Measurements from ENCODE around the gene CHST8. TPM values are rescaled to one million over a fixed set of nuclear protein-coding genes. Genes with fewer than 3 reads are reported as not detected.
A peak's percentile ranks its signal among the peaks of the same experiment; 100 is the strongest.

Gene CHST8
- polyA plus RNA-seq, 1 donor: 0.66 TPM

DNA sequence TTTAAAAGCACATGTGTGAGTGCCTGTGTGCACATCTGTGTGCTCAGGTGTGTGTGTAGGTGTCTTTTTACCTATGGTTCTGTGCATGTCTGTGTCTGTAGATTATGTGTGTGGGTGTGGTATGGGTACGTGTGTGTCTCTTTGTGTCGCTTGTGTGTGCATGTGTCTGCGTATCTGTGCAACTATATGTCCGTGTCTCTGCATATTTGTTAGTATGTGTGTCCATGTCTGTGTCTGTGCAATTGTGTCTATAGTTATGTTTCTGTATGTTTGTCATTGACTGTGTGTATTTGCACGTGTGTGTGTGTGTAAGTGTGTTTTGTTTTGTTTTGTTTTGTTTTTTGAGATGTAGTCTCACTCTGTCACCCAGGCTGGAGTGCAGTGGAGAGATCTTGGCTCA, 167.6 kb downstream of the CHST8 start:
- Histone ChIP-seq H3K36me3 (ENCODE audit: control insufficient read depth, insufficient read depth, low read length) (no peaks in the 10 kb centered on the region), H3K4me1 (ENCODE audit: control insufficient read depth, insufficient read depth, low read length) (no peaks in the 10 kb centered on the region), H3K9me3 (ENCODE audit: control insufficient read depth, low read depth, low read length) (no peaks in the 10 kb centered on the region), H3K4me3 (ENCODE audit: low read length) (no peak overlapping the region), H3K27ac (ENCODE audit: low read length) (no peak overlapping the region), H3K27me3 (ENCODE audit: control insufficient read depth, insufficient read depth, low read length) (peaks cover 8% of the 10 kb centered on the region)
- no CpG with 5 or more reads among the region's 5 CpGs for WGBS (ENCODE audit: insufficient coverage, low lambda C conversion rate)
- DNase-seq: no peak

DNA sequence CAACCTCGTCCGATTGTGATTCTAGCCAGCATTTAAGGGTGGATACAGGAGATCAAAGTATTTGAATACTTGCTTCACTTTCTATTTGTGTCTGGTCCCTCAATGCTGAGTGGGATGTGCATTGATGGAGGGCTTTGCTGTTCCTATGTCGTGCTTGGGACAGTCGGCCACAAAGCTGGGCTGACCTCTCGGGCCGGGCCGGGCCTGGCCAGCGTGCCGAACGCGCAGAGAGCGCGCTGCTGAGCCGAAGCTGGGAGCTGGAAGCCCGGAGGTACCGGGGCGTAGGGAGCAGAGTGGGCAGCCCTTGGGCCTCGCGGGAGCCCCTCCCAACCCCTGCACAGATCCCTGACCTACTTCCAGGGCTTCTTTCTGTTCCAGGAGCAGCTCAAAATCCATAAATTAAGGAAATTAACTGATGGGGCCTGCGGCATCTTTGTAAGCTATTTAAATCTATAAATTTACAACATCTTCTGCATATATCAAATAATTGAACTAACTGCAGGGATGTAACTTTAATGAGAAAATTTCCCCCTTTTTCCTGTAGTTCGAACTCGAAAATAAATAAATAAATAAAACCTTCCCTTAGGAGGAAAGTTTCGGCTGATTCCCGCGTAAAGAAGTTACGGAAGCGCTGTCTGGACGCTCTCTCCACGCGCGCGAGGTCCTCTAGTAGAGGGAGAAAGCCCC, 173.1 kb downstream of the CHST8 start:
- Histone ChIP-seq H3K4me3 (ENCODE audit: low read length) (peak overlapping the region; percentile 36), H3K27me3 (ENCODE audit: control insufficient read depth, insufficient read depth, low read length) (no peaks in the 10 kb centered on the region), H3K9me3 (ENCODE audit: control insufficient read depth, low read depth, low read length) (no peaks in the 10 kb centered on the region), H3K4me1 (ENCODE audit: control insufficient read depth, insufficient read depth, low read length) (peaks cover 11% of the 10 kb centered on the region), H3K27ac (ENCODE audit: low read length) (peak overlapping the region; percentile 80), H3K36me3 (ENCODE audit: control insufficient read depth, insufficient read depth, low read length) (peaks cover 6% of the 10 kb centered on the region)
- no peak for DNase-seq
- no CpG with 5 or more reads among the region's 32 CpGs for WGBS (ENCODE audit: insufficient coverage, low lambda C conversion rate)

DNA sequence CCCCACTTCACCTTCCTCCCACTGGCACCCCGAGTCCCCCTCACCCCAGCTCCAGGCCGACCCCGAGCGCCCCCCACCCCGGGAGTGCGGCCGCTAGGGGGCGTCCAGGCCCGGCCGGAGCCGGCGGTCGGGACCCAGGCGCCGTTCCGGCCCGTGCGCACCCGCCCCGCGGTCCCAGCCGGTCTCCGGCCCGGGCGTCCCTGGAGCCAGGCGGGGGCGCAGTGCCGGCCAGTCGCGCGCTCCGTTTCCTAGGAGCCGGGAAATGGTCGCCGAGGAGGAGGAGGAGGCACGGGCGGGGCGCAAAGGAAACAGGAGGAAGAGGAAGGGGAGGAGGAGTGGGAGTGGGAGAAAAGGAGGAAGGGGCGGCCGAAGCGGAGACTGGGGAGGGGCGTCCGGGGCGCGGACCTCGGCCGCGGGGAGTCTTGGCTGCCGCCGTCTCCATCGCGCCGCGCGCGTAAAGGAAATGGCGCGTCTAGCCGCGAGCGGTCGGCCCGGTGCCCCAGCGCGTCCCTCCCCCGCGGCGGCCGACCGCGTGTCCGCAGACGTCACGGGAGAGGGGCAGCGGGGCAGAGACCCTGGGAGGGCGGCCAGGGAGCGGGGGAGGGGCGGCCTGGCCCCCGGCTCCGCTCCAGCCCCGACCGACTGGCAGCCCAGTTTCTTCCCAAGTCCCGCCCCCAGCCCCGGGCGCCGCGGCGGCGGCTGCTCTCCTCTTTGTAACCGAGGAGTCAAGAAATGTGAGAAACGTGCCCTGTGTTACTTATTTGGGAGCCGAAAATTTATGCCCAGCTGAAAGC, 173.8 kb downstream of the CHST8 start:
- no CpG with 5 or more reads among the region's 92 CpGs for WGBS (ENCODE audit: insufficient coverage, low lambda C conversion rate)
- Histone ChIP-seq H3K9me3 (ENCODE audit: control insufficient read depth, low read depth, low read length) (no peaks in the 10 kb centered on the region), H3K4me3 (ENCODE audit: low read length) (peak overlapping the region; percentile 60), H3K27ac (ENCODE audit: low read length) (peak overlapping the region; percentile 80), H3K36me3 (ENCODE audit: control insufficient read depth, insufficient read depth, low read length) (peaks cover 10% of the 10 kb centered on the region), H3K4me1 (ENCODE audit: control insufficient read depth, insufficient read depth, low read length) (peaks cover 11% of the 10 kb centered on the region), H3K27me3 (ENCODE audit: control insufficient read depth, insufficient read depth, low read length) (no peaks in the 10 kb centered on the region)
- DNase-seq: peak in 1 of 2 donors; percentile 86

DNA sequence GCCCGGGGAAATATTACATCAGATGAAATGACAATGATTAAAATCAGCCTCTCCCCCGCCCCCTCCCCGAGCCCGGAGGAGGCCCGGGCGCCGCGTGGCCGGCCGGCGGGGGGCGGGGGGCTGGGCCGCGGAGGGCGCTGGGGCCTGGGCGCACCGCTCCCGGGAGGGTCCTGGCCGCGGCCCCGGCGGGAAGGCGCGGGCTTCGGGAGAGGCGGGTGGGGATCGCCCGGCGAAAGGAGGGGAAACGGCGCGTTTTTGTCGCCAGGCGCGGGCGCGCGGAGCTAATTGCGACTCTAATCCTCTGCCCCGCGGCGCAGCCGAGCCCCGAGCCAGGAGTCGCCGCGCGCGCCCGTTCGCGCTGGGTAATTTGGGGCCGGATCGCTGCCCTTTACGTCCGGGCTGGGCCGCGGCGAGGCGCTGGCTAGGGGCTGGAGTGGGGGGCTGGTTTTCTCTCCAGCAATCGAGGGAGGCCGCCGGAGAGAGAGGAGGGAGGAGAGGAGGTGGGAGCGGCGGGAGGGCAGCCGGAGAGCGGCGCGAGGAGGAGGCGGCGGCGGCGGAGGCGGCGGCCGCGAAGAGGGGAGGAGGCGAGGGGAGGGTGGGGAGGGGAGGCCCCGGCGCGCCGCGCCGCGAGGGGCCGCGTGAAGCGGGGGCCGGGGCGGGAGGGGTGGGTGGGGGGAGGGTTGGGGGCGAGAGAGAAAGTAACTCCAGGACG, 174.6 kb downstream of the CHST8 start, which contains the start of gene KCTD15:
TSS of gene KCTD15 (plus strand) at position 707 of the 712 bp plus-strand sequence. CDS start 3,585 bp downstream, outside the sequence.
- no CpG with 5 or more reads among the region's 92 CpGs for WGBS (ENCODE audit: insufficient coverage, low lambda C conversion rate)
- Histone ChIP-seq H3K4me3 (ENCODE audit: low read length) (peak within 1 kb of the TSS; percentile 83), H3K27ac (ENCODE audit: low read length) (peak within 1 kb of the TSS; percentile 86), H3K9me3 (ENCODE audit: control insufficient read depth, low read depth, low read length) (no peaks in the 10 kb centered on the region), H3K27me3 (ENCODE audit: control insufficient read depth, insufficient read depth, low read length) (no peaks in the 10 kb centered on the region), H3K4me1 (ENCODE audit: control insufficient read depth, insufficient read depth, low read length) (peaks cover 11% of the 10 kb centered on the region), H3K36me3 (ENCODE audit: control insufficient read depth, insufficient read depth, low read length) (peaks cover 17% of the 10 kb centered on the region)
- peak in 1 of 2 donors; percentile 81 for DNase-seq

DNA sequence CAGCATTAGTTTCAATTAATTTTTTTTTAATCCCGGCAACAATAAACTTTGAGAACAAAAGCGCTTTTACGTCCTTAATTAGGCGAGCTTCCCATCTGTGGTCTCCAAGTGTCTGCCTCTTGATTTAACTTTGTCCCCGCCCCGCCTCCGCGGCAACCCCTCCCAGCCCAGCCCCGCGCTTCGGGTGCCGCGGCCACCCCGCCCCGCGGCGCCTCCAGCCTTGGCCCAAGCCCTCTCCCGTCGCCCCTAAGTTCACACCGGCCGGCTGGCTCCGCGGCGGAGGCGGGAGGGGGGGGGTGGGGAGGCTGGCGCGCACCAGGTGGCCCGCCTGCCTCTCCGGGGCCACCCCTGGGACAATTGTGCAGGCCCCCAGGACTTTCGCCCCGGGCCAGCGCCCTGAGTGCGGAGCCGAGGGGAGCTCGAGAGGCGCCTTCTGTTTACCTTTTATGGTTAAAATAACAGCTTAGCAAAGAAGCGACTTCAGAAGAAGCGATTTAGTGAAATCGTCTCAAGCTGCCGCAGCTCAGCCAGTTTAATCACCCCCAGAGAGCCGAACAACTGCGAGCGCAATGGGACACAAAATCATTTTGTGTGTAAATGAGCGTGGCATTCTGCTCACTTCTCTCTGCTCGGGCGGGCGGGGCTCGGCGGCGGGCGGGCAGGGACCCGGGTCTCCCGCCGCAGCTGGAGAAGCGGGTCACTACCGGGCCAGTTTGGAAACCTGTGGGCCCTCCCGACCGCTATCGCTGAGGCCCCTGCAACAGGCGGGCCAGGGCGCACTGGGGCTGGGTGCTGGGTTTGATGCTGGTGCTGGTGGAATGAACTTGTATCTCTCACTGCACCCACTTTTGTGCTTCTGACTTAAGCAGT, 176.3 kb downstream of the CHST8 start:
- peak; percentile 46 to 83 for DNase-seq
- peak overlapping the region; percentile 70 for H3K27ac ChIP-seq (ENCODE audit: low read length)
- no peaks in the 10 kb centered on the region for H3K9me3 ChIP-seq (ENCODE audit: control insufficient read depth, low read depth, low read length)
- H3K36me3 ChIP-seq (ENCODE audit: control insufficient read depth, insufficient read depth, low read length): peaks cover 30% of the 10 kb centered on the region
- no CpG with 5 or more reads among the region's 61 CpGs for WGBS (ENCODE audit: insufficient coverage, low lambda C conversion rate)
- peak overlapping the region; percentile 83 for H3K4me3 ChIP-seq (ENCODE audit: low read length)
- H3K4me1 ChIP-seq (ENCODE audit: control insufficient read depth, insufficient read depth, low read length): peaks cover 11% of the 10 kb centered on the region
- H3K27me3 ChIP-seq (ENCODE audit: control insufficient read depth, insufficient read depth, low read length): no peaks in the 10 kb centered on the region

DNA sequence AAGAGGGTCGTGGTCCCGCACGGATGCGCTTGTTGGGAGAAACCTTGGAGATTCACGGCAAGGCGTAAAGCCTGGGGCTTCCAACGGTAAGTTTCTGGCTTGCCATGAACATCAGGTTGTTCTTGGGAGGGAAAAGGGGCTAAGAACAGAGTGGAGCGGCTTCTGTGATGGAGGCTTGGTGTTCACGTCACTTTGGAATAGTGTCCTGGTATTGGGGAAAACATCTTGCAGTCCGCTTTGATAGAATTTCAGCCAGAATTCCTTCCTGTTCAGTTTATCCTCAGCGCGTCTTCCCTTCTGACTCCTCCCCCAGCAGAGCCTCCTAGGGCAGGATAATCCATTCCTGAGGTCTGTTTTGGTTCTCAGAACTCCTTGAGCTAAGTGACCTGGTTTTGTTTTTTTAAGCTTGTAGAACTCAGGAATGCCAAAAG, 176.9 kb downstream of the CHST8 start:
- Histone ChIP-seq H3K4me1 (ENCODE audit: control insufficient read depth, insufficient read depth, low read length) (peaks cover 12% of the 10 kb centered on the region), H3K36me3 (ENCODE audit: control insufficient read depth, insufficient read depth, low read length) (peaks cover 36% of the 10 kb centered on the region), H3K4me3 (ENCODE audit: low read length) (peak overlapping the region; percentile 41), H3K9me3 (ENCODE audit: control insufficient read depth, low read depth, low read length) (no peaks in the 10 kb centered on the region), H3K27me3 (ENCODE audit: control insufficient read depth, insufficient read depth, low read length) (no peaks in the 10 kb centered on the region), H3K27ac (ENCODE audit: low read length) (peak overlapping the region; percentile 58)
- no peak for DNase-seq
- no CpG with 5 or more reads among the region's 12 CpGs for WGBS (ENCODE audit: insufficient coverage, low lambda C conversion rate)

DNA sequence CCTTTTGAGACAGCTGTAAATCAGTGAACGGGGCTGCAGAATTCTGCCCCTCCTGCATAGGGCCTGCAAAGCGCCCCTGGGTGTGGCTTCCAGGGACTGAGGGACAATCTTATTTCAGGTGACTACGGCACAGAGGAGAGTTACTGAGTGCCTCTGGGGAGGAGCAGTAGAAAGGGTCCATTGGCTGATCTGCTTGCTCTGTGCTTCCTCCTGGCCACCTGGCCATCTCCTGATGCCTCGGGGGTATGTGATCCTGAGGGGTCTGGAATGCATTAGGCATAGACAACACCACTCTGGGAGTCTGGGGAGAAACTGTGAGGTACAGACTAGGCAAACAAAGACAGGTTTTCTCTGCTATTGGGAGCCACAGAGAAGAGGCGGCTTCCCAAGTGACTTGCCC, 177.7 kb downstream of the CHST8 start:
- no peak overlapping the region for H3K4me3 ChIP-seq (ENCODE audit: low read length)
- H3K4me1 ChIP-seq (ENCODE audit: control insufficient read depth, insufficient read depth, low read length): peaks cover 18% of the 10 kb centered on the region
- WGBS (ENCODE audit: insufficient coverage, low lambda C conversion rate): no CpG with 5 or more reads among the region's 5 CpGs
- H3K36me3 ChIP-seq (ENCODE audit: control insufficient read depth, insufficient read depth, low read length): peaks cover 42% of the 10 kb centered on the region
- H3K9me3 ChIP-seq (ENCODE audit: control insufficient read depth, low read depth, low read length): no peaks in the 10 kb centered on the region
- no peak overlapping the region for H3K27ac ChIP-seq (ENCODE audit: low read length)
- H3K27me3 ChIP-seq (ENCODE audit: control insufficient read depth, insufficient read depth, low read length): no peaks in the 10 kb centered on the region
- no peak for DNase-seq

DNA sequence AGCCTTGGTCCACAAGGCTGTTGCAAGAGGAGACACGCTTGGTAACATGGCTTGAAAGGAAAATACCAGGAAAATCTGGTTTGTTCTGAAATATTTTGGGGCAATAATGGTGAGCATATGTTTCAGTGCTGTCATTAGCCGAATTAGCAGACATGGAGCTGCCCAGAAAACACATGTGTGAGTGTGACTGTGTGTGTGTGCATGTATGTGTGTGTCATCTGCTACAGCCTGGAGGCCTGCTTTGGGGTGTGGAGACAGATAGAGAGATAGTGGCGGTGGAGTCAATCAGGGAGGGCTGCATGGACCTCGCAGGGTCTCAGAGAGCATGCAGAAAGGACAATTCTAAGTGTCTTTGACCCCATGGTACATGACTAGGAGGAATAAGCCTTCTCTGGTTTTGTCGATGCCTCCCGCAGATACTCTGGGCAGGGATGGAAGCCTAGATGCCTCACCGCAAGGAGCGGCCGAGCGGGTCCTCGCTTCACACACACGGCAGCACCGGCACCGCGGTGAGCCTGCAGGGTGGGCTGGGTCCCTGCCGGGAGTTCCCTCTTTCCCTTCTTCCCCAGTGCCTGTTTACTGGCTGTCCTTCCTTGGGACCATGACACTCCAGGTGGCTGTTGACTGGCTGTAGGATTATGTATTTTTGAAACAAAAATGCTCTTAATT, 178.4 kb downstream of the CHST8 start:
- 100% methylated on average over 1 of the region's 16 CpGs for WGBS (ENCODE audit: insufficient coverage, low lambda C conversion rate)
- no peak overlapping the region for H3K27ac ChIP-seq (ENCODE audit: low read length)
- H3K36me3 ChIP-seq (ENCODE audit: control insufficient read depth, insufficient read depth, low read length): peaks cover 46% of the 10 kb centered on the region
- H3K9me3 ChIP-seq (ENCODE audit: control insufficient read depth, low read depth, low read length): no peaks in the 10 kb centered on the region
- H3K4me1 ChIP-seq (ENCODE audit: control insufficient read depth, insufficient read depth, low read length): peaks cover 24% of the 10 kb centered on the region
- no peaks in the 10 kb centered on the region for H3K27me3 ChIP-seq (ENCODE audit: control insufficient read depth, insufficient read depth, low read length)
- no peak for DNase-seq
- H3K4me3 ChIP-seq (ENCODE audit: low read length): no peak overlapping the region

DNA sequence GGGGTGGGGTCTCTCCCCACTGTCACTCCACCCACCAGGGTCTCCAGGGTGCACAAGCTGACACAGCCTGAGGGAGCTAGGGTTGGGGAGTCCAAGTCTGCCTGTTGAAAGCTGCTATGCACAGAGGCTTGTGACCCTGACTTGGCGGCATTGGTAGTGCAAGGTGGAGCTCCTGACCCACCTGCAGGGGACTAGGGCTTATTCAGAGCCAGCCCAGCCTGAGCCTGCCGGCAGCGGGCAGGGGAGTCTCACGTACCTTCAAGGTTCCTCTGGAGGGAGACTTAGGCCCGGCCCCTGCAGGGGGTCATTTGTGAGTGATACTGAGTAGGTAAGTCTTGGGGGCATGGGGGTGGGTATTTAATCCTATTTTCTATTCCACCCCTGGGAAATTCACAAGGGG, 179.7 kb downstream of the CHST8 start:
- Histone ChIP-seq H3K27ac (ENCODE audit: low read length) (no peak overlapping the region), H3K27me3 (ENCODE audit: control insufficient read depth, insufficient read depth, low read length) (no peaks in the 10 kb centered on the region), H3K4me1 (ENCODE audit: control insufficient read depth, insufficient read depth, low read length) (peaks cover 25% of the 10 kb centered on the region), H3K4me3 (ENCODE audit: low read length) (no peak overlapping the region), H3K9me3 (ENCODE audit: control insufficient read depth, low read depth, low read length) (no peaks in the 10 kb centered on the region), H3K36me3 (ENCODE audit: control insufficient read depth, insufficient read depth, low read length) (peaks cover 55% of the 10 kb centered on the region)
- no CpG with 5 or more reads among the region's 5 CpGs for WGBS (ENCODE audit: insufficient coverage, low lambda C conversion rate)
- DNase-seq: no peak

Measured in large intestine (tissue), 3 donors.